DMS153 treated with DMSO at 0.1 percent for 48 hours (cell line): ENCODE measurements around the gene LRWD1.
"Not testable (repeated sequence)": the region's sequence is repeated elsewhere in the genome, so short reads cannot be mapped to it uniquely, and the experiment has no call there.

ENCODE experiments used
- DNase-seq: peaks from one replicate; lab custom pipeline; 2025; ENCODE audit not compliant: unreplicated experiment; lab: John Stamatoyannopoulos, UW

Gene LRWD1

DNA sequence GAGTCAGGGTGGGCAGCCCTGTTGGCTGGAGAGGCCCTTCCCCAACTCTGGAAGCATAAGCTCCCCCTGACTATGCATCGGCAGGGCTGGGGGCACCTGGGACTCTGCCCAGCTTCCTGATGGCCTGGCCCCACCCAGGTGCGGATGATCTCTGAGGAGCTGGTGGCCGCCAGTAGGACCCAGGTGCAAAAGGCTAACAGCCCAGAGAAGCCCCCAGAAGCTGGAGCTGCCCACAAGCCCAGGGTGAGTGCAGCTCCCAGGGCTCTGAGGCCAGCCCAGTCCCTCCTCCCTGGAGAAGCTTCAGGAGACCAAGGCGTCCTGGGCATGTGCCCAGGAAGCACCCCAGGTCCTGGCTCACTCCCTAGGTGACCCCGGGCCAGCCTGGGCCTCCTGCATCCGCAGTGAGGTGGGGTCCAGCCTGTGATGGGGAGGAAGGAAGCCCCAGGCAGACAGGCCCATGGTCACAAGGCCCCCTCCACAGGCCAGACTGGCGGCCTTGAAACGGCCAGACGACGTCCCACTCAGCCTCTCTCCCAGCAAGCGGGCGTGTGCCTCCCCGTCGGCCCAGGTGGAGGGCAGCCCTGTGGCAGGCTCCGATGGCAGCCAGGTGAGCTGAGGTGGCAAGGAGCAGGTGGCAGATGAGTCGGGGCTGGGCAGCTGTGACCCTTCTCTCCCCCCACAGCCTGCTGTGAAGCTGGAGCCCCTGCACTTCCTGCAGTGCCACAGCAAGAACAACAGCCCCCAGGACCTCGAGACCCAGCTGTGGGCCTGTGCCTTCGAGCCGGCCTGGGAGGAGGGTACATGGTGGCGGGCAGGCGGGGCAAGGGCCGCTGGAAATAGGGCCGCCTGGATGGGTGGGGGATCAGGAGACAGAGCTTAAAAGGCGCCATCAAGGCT lies 3.0 kb downstream of the LRWD1 start:
- no peak for DNase-seq

DNA sequence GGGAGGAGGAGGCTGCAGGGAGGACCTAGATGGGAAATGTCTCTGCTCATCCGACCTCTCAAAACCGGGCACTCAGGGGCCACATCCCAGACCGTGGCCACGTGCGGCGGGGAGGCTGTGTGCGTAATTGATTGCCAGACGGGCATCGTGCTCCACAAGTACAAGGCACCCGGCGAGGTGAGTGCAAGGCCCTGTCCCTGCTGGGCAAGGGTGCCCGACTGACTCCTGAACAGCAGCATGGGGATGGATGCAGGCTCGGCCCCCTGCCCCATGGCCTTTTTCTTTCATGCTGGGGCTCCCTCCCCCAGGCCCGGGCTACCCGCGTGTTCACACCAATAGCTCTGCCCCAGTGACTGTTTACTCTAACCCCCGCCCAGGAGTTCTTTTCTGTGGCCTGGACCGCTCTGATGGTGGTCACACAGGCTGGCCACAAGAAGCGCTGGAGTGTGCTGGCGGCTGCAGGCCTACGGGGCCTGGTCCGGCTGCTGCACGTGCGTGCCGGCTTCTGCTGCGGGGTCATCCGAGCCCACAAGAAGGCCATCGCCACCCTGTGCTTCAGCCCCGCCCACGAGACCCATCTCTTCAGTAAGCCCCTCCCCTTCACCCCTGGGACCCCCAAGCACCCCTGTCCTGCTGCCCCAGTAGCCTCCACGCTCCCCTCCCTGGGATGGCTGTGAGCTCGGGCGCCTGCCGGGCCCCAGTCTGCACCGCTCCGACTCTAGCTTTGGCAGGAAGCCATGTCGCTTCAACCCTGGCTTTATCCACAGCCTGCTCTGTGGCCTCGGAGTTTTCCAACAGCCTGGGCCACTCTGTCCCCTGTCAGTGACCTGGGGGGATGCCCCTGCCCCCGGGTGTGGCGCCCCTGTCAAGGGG lies 3.9 kb downstream of the LRWD1 start:
- no peak for DNase-seq

DNA sequence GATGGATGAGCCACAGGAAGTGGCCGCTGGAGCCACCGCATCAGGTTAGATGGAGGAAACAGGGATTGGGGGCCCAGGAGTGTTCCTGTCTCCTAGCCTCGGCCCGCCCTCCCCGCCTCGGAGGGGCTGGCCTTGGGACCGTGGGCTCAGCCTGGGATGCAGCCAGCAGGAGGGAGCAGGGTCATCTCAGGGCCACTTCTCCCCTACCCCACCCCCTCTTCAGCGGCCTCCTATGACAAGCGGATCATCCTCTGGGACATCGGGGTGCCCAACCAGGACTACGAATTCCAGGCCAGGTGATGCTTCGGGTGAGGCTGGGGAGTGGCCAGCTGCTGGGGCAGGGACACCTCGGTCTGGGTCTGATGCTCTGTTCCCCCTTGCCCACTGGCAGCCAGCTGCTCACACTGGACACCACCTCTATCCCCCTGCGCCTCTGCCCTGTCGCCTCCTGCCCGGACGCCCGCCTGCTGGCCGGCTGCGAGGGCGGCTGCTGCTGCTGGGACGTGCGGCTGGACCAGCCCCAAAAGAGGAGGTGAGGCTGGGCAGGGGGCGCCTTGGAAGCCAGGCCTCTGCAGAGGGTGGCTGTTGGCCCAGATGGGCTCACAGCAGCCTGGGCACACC lies 4.7 kb downstream of the LRWD1 start:
- DNase-seq, result no peak

DNA sequence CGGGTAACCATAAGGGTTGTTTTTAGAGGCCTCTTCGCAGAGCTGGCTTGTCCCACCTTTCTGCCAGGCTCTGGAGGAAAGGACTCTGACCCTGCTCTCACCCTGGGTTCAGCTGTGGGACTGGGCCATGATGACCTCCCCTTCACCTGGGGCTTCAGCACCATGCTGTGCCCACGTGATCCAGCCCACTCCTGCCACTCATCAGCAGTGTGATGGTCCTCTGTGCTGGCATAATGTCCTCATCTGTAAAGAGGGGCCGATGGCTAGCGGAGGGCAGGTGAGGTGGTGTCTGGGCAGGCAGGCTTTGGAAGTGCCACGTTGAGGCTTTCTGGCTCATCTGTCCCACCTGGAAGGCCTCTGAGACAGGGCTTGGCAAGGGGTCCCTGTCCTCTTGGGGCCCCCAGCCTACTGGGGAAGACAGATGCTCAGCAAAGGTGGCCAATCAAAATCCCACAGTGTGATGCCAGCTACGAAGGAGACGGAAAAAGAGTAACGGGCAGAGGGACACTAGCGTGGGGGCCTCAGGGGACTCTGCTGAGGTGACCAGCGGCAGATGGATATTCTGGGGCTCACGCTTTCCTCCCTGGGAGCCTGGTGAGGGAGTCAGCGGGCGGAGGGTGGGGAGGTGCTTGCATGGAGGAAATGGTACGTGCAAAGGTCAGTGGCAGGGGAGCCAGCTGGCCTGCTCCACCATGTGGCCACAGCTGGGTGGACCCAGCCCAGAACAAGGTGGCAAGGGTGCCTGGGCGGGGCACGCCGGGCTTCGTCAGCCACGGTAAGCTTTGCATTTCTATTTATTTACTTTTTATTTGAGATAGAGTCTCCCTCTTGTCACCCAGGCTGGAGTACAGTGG lies 5.4 kb downstream of the LRWD1 start:
- no peak for DNase-seq

DNA sequence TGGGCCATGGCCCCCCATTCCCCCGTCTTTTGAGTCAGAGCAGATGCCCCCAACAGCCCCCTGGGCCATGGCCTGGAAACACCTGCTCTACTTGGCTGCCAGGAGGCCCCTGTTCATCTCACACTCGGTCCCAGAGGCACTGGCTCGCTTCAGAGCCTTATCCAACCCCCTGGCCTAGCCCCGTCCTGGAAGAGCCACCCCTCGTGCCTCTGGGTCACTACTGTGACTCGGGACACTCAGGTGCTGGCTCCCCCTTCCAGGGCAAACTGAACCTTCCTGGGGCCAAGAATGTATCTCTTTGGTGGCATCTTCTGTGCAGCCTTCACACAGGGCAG lies 7.0 kb downstream of the LRWD1 start:
- no peak for DNase-seq

DNA sequence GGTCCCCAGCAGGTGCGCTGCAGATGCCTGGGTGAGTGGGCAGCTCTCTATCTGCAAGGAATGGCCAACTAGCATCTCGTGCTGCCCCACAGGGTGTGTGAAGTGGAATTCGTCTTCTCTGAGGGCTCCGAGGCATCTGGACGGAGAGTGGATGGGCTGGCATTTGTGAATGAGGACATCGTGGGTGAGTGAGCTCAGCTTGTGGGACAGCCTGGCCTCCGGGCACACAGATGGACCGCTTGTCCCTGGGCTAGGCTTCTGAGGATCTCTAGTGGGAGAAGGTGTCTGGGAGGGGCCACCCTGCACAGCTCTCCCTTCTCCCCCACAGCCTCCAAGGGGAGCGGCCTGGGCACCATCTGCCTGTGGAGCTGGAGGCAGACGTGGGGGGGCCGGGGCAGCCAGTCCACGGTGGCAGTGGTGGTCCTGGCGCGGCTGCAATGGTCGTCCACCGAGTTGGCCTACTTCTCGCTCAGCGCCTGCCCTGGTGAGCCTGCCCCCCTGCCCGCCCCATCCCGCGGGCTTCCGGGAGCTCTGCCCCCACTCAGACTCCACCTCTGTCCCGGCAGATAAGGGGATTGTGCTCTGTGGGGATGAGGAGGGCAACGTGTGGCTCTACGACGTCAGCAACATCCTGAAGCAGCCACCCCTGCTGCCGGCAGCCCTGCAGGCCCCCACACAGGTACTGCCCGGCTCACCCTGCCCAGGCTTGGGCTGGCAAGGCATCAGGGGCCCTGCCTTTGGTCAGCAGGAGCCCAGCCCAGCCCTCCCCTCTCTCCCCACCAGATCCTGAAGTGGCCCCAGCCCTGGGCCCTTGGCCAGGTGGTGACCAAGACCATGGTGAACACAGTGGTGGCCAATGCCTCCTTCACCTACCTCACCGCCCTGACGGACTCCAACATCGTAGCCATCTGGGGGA lies 7.6 kb downstream of the LRWD1 start:
- no peak for DNase-seq

DNA sequence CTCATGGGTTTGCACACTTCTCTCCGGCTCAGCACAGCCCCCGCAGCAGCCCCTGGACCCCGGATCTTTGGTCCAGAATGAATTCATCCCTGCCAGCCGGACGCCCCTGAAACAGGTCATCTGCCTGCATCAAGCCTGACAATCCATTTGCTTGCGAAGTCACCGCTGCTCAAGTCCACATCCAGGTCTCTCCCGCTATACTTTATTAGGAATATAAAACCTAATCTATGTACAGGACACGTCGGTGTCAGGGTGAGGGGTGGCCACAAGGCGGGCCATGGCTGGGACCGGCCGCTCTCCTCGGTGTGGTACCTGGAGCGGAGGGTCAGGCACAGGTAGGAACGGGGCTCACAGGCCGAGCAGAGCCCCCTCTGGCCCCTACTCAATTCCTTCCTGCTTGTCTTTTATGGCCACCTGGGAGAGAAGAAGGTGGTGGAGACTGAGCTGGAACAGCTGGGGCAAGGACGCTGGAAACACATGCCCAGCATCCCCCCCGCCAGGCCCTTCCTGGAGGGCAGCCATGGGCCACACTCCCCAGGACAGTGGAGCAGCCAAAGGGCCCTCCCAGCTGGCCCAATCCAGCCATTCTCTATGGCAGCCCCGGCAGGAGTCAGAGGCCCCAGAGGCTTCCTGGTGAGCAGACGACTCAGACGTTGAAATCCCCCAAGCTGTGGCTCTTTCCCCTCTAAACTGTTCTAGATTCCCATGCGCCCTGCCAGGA lies 8.6 kb downstream of the LRWD1 start:
- DNase-seq, result no peak

DNA sequence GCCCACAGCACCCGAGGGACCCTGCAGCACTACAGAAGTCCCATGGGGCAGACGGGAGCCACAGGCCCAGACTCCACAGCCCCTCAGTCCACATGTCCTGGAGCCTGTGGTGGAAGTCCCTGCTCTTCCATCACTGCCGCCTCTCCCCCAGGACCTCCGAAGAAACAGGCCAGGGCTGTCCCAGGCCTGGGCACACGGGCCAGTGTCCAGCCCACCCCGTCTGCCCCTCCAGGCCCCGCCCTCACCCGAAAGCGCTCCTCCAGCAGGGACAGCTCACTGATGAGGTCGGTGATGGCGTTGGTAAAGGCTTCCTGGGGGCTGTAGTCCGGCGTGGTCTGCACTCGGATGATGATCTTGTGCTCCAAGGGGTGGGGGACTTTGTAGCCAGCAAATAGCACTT lies 9.3 kb downstream of the LRWD1 start:
- not testable (repeated sequence) for DNase-seq

DNA sequence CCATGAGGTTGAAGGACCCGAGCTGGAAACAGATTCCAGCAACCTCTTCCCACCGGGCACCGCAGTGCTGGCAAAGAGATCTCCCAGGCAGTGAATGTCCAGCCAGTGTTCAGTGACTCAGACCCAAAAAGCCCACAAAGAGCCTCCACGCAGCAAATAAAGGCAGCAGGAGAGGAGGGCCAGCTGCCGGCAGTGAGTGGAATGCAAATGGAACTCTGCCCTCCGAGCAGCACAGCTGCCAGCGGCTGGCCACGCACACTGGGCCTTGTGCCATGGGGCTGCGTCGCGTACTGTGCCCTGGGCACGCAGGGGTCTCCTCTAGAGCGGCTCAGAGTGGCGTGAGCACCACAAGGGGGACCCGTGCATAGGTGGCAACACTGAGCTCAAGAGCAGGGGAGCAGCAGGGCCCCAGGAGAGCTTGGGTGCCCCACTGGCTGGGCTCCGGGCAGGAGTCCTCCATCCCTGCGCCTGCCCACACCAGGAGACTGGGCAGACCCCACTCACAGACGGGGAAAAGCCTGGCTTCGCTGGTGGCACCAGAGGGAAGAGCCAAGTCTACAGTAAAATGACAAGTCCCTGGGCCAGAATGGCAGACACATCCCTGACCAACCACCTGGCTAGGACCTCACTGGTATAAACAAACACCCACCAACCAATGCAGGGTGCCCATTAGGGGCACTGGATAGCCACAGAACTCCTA lies 10.1 kb downstream of the LRWD1 start:
- DNase-seq, result not testable (repeated sequence)

DNA sequence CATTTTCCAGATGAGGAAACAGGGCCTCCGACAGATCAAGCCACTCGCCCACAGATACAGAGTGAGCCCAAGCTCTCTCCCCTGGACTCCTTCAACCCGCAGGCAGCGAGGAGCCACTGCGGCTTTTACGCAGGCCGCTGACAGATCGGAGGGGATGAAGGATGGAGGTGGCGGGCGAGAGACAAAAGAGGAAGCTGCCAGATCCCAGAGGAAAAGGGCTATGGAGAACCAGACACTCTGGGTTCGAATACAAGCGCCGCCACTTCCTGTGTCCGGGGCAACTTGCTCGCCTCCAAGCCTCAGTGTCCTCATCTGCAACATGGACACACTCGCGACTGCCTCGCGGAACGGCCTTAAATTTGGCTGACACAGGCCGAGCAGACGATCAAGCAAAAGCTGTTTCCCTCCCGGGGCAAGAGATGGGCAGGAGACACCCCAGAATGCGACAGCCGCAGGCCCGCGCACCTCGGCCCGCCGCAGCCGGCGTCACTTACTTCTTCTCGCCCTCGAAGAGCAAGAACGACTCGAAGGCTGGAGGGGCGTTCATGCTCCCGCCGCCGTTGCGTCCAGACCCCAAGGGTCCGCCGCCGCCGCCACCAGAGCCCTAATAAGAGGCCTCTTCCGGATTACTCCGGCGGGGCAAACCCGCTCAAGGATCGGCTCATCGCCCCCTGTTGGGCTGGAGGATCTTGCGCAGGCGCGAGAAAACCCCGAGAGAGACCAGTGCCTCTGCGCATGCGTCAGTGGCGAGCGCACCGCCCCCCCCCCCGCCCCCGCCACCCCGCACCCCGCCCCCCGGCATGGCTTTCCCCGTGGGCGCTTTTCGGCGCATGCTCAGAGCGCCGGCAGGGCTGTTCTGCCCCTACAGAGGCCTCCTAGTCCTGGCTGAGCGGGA lies 13.8 kb downstream of the LRWD1 start, which contains the start of gene POLR2J:
POLR2J (minus strand) TSS at position 609 of the 895 bp plus-strand sequence; CDS start at position 547, 62 bp downstream.
- DNase-seq, result not testable (repeated sequence)

DNA sequence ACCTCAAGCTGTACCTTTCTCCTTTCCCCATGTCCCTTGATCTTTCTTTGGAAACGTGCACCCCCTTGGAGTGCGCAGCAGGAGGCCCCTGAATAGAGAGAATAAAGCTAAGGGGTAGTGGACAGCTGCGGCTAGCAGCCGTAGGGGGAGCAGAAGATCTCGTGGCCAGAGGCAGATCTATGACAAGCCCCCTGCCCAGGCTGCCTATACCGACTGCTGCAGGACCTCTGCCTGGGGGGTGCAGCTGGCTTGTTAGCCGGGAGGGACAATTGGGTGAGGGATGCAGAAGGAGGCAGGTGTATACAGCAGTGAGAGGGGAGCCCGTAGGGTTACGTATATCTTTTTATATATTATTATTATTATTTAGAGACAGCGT lies 14.4 kb downstream of the LRWD1 start:
- not testable (repeated sequence) for DNase-seq

DNA sequence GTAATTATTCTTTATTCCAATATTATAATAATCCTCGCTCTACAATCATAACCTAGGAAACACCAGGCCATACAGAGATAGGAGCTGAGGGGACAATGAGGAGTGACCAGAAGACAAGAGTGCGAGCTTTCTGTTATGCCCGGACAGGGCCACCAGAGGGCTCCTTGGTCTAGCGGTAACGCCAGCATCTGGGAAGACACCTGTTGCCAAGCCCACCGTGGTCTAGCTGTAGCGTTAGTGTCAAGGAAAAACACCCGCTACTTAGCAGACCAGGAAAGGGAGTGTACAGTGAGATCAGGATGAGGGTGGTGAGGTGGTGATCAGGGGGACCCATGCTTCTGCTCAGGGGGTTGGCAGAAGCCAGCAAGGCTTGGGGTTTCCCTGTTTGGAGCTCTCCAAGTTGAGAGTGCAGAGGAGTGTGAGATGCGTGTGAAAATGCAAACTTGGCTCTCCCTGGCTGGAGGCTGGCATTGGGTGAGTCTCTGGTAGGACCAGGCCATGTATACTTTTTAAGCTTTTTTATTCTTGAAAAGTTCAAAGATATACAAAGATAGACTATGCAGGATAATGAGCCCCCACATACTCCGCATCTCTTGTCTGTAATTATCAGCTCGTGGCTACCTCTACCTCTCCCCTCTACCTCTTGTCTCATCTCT lies 15.3 kb downstream of the LRWD1 start:
- not testable (repeated sequence) for DNase-seq

DNA sequence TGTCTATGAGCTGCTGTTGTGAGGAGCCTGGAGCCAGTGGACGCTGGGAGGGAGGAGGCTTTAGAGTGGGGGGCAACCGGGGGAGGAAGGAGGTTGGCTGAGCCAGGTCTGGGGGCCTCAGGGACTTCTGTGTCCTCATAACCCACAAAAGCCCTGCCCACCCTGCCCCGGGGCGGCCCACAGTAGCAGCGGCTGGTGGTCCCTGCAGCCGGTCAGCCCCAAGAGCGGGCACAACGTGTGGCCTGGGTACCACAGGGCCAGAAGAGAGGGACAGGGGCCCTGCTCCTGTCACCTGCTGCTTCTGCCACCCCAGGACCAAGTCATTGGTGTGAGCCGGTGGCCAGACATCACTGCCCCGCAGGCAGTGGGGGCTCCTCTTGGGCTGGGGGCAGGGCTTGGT lies 17.2 kb downstream of the LRWD1 start:
- not testable (repeated sequence) for DNase-seq

DNA sequence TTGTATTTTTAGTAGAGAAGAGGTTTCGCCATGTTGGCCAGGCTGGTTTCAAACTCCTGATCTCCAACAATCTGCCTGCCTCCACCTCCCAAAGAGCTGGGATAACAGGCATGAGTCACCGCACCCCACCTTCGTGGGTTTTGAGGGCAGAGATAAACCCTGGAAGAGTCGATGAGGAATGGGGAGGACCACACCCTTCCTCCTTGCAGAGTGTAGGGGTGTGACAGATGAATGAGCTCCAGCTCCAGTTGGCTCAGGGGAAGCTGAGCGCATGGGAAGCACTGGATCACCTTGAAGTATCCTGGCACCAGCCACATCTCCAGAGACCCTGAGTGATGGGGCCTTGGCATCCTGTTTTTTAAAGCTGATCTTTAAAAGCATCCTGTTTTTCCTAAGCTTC lies 19.5 kb downstream of the LRWD1 start:
- DNase-seq, result not testable (repeated sequence)

DNA sequence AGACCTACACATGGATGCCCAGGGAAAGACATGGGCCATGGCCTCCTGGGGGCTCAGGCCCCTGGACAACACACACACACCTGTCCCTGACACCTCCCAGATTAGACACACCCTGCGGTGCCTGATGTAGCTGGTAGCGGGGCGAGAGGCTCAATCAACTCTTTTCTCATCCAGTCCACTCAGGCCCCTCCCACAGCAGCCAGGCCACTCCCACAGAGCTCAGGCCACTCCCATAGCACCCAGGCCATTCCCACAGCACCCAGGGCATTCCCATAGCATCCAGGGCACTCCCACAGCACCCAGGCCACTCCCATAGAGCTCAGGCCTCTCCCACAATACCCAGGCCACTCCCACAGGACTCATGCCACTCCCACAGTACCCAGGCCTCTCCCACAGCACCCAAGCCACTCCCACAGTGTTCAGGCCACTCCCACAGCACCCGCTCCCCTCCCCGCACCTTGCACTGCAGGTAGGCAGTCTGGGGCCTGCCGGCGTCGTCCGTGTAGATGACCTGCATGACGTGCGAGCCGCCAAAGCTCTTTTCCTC lies 25.8 kb downstream of the LRWD1 start:
- not testable (repeated sequence) for DNase-seq

DNA sequence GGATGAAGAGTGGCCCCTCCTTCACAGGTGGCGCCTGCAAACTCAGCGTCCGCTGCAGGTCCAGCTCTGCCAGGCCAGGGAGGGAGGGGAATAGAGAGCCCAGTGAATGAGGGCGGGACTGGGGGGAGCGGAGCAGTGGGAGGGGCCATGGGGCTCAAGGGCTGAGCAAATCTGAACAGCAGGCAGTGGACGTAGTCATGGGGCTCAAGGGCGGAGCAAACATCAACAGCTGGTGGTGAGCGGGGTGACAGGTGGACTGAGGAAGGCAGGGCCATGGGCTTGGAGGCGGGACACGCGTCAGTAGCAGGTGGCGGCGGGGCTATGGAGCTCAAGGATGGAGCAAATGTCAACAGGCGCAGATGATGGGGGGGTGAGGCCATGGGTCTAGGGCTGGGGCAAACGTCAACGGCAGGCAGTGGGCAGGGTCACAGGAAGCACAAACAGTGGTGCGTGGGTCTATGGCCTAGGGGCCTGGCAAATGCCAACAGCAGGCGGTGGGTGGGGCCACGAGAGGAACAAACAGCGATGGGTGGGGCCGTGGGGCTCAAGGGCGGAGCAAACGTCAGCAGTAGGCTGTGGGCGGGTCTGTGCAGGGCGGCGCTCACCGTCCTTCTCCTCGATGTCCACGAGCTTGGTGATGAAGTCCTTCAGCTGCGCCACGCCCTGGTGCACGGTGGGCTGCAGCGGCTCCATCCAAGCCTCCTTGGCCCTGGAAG lies 28.6 kb downstream of the LRWD1 start:
- not testable (repeated sequence) for DNase-seq
